COLO668 (cell line): ENCODE results near the gene SLFNL1.

ENCODE experiments used
- DNase-seq: peaks from one replicate; lab custom pipeline; 2025; ENCODE audit not compliant: unreplicated experiment; lab: John Stamatoyannopoulos, UW

The SLFNL1 gene

GRCh38 chr1:40966417-40966816, 55.1 kb downstream of the SLFNL1 start:
- DNase-seq, result no peak
